Omental fat pad (tissue), 4 donors: Measurements from ENCODE around the gene GMPR. TPM values are rescaled to one million over a fixed set of nuclear protein-coding genes. Genes with fewer than 3 reads are reported as not detected.
"Not testable (repeated sequence)": the region's sequence is repeated elsewhere in the genome, so short reads cannot be mapped to it uniquely, and the experiment has no call there.

Experiments used
- ATAC-seq: fragments of 150-250 bp; one replicate; pipeline ENCODE4 v1.9.1; 2016; ENCODE audit warnings: mild to moderate bottlenecking, moderate library complexity; ENCODE audit not compliant: low FRiP score
- DNase-seq: peaks from one replicate; pipeline ENCODE4 v3.0.0-alpha.2; 2019; ENCODE audit warnings: low spot score
- total RNA-seq, 4 donors: library from RNA; depleted of rRNA; stranded (reverse); fragments of >200 nt; gene quantifications; one replicate each; pipeline ENCODE4 v1.1.0, GENCODE V29; 2016
- TF ChIP-seq, protein P1 (sequence below), 3 donors: fragments of 450-650 bp; IDR thresholded peaks; one replicate each; pipeline ENCODE4 v1.5.1; 2016 to 2017; ENCODE audit warnings: antibody characterized with exemption in 3 of 3, mild to moderate bottlenecking in 3 of 3, moderate library complexity in 2 of 3

Gene GMPR
- total RNA-seq, 4 donors from 2014 or later = 2.4 to 24.5 (median 9.9) TPM

DNA sequence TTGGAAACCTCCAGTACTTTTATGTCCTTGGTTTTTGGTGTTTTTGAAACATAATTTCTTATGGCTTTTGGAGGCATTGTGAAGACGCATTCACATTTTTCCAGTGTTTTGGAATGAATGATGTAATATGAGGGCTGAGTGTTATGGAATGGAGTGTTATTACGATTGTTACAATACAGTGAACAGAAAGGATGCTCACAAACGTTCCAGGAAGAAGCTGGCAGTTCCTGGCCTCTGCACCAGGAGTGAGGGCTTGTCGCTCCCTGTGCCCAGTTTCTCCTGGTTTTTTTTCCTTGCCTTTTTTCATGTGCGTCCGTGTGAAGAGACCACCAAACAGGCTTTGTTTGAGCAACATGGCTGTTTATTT is 20.3 kb downstream of the GMPR start:
- no peak for ATAC-seq
- TF ChIP-seq, protein P1, sequence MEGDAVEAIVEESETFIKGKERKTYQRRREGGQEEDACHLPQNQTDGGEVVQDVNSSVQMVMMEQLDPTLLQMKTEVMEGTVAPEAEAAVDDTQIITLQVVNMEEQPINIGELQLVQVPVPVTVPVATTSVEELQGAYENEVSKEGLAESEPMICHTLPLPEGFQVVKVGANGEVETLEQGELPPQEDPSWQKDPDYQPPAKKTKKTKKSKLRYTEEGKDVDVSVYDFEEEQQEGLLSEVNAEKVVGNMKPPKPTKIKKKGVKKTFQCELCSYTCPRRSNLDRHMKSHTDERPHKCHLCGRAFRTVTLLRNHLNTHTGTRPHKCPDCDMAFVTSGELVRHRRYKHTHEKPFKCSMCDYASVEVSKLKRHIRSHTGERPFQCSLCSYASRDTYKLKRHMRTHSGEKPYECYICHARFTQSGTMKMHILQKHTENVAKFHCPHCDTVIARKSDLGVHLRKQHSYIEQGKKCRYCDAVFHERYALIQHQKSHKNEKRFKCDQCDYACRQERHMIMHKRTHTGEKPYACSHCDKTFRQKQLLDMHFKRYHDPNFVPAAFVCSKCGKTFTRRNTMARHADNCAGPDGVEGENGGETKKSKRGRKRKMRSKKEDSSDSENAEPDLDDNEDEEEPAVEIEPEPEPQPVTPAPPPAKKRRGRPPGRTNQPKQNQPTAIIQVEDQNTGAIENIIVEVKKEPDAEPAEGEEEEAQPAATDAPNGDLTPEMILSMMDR (IDR thresholded peaks at IDR 0.05) = no peak
- DNase-seq = no peak

- ATAC-seq, DNase-seq: not testable (repeated sequence)
Measured at GRCh38 chr6:16259604-16260003, 21.2 kb downstream of the GMPR start.

DNA sequence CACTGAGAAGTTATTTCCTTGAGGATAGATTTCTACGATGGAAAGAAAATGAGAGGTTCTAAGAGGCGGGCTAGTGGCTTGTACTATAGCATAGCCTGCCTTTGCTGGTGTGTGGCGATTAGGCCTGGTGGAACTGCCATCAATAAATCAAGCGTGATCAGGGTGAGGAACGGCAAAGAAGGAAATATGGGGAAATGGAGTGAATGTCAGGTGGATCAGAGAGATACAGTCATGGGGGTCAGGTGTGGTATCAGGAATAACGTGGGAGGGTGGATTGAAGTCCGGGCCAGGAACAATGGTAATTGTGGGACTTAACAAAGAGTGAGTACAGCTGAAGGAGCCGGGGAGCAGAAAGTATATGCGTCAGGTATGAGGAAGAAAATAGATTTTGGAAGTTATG is 22.2 kb downstream of the GMPR start:
- not testable (repeated sequence) for ATAC-seq, DNase-seq

DNA sequence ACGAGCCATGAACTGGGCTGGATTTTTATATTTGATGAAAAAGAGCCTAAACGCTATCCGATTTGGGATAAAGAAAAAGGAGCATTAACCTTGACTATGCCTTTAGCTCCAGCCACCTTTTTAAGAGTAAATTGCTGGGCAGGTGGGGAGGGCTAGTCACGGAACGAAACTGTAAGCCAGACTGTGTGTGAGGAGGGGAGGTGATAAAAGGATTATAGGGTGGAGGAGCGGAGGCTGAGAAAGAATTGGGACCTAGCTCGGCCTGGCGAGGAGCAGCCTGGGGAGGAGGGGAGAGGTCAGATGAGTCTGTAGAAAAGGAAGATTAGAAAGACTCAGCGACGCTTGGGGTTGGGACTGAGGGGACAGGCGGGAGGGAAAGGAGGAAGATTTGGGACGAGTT is 24.4 kb downstream of the GMPR start:
- not testable (repeated sequence) for ATAC-seq, DNase-seq

DNA sequence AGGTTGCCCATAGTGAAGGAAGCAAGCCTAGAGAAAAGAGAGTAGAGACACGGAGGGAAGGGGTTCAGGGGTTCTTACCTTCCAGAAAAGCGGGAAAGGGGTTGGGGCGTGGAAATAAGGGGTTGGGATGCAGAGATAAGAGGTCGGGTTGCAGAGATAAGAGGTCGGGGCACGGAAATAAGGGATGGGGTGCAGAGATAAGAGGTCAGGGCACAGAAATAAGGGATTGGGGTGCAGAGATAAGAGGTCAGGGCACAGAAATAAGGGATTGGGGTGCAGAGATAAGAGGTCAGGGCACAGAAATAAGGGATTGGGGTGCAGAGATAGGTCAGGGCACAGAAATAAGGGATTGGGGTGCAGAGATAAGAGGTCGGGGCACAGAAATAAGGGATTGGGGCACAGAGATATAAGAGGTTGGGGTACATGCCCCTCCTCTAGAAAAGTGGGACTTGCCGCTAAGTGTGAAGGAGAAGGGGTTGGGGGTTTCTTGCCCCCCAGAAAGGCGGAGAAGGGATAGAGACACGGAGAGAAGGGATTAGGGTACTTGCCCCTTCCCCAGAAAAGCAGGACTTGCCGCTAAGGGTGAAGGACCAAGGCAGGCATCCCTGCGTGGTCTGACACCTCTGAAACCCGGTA is 25.2 kb downstream of the GMPR start:
- not testable (repeated sequence) for DNase-seq, ATAC-seq

DNA sequence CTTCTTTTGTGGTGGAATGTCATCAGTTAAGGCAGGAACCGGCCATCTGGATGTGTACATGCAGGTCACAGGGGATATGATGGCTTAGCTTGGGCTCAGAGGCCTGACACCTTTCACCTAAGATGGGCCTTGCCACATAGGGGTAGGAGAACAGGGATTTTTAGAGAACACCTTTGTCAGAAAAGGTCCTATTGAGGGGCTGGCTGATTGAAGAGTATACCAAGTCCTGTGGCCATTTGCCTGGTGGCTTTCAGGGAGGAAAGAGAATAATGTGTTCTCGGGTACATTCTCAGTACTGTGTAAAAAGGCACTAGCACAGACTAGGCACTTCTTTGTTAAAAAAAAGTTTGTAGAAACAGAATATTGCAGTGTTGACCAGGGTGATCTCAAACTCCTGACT is 26.4 kb downstream of the GMPR start:
- TF ChIP-seq, protein P1 (IDR thresholded peaks at IDR 0.05) = no peak

GRCh38 chr6:16265351-16266341 is 27.3 kb downstream of the GMPR start:
- DNase-seq = no peak
- ATAC-seq = no peak
- TF ChIP-seq, protein P1 (IDR thresholded peaks at IDR 0.05) = no peak

More for the DNA sequence above, 26.4 kb downstream of the GMPR start:
- ATAC-seq (no peak), DNase-seq (no peak)

- DNase-seq (no peak), ATAC-seq (no peak)
Measured at GRCh38 chr6:16267428-16268263, 29.3 kb downstream of the GMPR start.

DNA sequence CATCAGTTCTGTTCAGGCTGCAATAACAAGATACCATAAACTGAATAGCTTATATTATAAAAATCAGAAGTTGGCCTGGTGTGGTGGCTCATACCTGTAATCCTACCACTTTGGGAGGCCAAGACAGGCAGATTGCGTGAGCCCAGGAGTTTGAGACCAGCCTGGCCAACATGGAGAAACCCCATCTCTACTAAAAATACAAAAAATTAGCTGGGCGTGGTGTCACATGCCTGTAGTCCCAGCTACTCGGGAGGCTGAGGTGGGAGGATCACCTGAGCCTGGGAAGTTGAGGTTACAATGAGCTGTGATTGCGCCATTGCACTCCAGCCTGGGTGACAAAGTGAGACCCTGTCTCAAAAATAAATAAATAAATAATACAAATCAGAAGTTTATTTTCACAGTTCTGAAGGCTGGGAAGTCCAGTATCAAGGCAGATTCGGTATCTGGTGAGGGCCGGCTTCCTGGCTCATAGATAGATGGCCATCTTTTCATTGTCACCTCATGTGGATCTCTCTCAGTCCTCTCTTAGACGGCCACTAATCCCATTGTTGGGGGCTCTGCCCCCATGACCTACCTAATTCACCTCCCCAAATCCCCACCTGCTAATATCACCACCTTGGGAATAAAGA is 31.2 kb downstream of the GMPR start:
- not testable (repeated sequence) for DNase-seq, ATAC-seq

More at GRCh38 chr6:16267428-16268263, 29.3 kb downstream of the GMPR start:
- TF ChIP-seq, protein P1 (IDR thresholded peaks at IDR 0.05) = no peak
